ENCODE measurements around the gene PTGDR.
A peak's percentile ranks its signal among the peaks of the same experiment; 100 is the strongest.

Gene PTGDR

DNA sequence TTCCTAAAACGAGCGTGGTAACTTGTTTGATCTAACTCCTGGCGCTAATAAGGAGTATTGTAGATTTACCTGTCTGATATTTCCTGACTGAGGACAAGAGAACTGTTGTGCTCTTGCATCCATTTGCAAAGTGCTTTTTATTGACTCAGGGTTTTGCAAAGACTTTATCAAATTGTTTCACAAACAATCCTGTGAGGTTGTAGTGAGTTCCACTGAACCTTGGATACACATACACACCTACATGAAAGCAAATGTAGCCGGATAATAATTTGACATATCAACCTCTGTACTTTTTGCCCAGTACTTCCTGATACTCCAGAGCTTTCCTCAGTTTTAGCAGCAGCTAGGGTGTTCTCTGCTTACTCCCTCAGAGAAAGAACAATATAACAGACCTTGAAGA, 39.9 kb downstream of the PTGDR start:
- H3K27me3 ChIP-seq (ENCODE audit: control insufficient read depth, insufficient read depth, low read length, poor library complexity, severe bottlenecking) = peaks cover 10% of the 10 kb centered on the region
- no peak overlapping the region for H3K27ac ChIP-seq (ENCODE audit: insufficient read depth, low read depth, low read length, poor library complexity, severe bottlenecking)
- H3K4me3 ChIP-seq (ENCODE audit: insufficient read depth, low read depth, low read length) = no peak overlapping the region
- 90 to 94% methylated on average over 4 of the region's 4 CpGs for WGBS, 2 experiments
- H3K36me3 ChIP-seq (ENCODE audit: control insufficient read depth, insufficient read depth, low read length) = no peaks in the 10 kb centered on the region
- no peaks in the 10 kb centered on the region for H3K9me3 ChIP-seq (ENCODE audit: control insufficient read depth, low read length)
- H3K4me1 ChIP-seq (ENCODE audit: control insufficient read depth, insufficient read depth, low read length) = no peaks in the 10 kb centered on the region

GRCh38 chr14:52307905-52308304, 40.4 kb downstream of the PTGDR start:
- WGBS, 2 experiments = 90 to 95% methylated on average over 2 of the region's 2 CpGs
- Histone ChIP-seq H3K4me3 (ENCODE audit: insufficient read depth, low read depth, low read length) (no peak overlapping the region), H3K27ac (ENCODE audit: insufficient read depth, low read depth, low read length, poor library complexity, severe bottlenecking) (no peak overlapping the region), H3K4me1 (ENCODE audit: control insufficient read depth, insufficient read depth, low read length) (peaks cover 1% of the 10 kb centered on the region), H3K27me3 (ENCODE audit: control insufficient read depth, insufficient read depth, low read length, poor library complexity, severe bottlenecking) (peaks cover 15% of the 10 kb centered on the region), H3K9me3 (ENCODE audit: control insufficient read depth, low read length) (no peaks in the 10 kb centered on the region), H3K36me3 (ENCODE audit: control insufficient read depth, insufficient read depth, low read length) (no peaks in the 10 kb centered on the region)

DNA sequence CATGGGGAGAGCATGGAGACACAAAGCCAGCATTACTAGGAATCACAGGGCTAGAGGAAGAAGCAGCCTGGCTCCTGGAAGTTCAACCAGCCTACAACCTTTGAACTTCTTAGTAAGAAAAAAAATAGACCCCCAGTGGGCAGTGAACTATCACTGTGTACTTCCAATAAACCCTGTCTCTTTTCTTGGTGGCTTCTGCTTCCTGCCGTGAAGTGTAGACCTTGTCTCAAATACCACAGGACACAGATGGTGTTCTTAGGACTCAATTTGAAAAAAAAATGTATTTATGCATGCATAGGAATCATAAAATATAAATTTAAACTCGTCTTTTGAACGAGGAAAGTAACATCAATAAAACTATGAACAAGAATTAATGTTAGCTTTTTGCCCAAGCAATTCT, 43.0 kb downstream of the PTGDR start:
- no peaks in the 10 kb centered on the region for H3K9me3 ChIP-seq (ENCODE audit: control insufficient read depth, low read length)
- peaks cover 41% of the 10 kb centered on the region for H3K27me3 ChIP-seq (ENCODE audit: control insufficient read depth, insufficient read depth, low read length, poor library complexity, severe bottlenecking)
- H3K4me3 ChIP-seq (ENCODE audit: insufficient read depth, low read depth, low read length) = no peak overlapping the region
- no peak overlapping the region for H3K27ac ChIP-seq (ENCODE audit: insufficient read depth, low read depth, low read length, poor library complexity, severe bottlenecking)
- WGBS, 2 experiments = 93 to 100% methylated on average over 1 to 3 of the region's 3 CpGs
- no peaks in the 10 kb centered on the region for H3K36me3 ChIP-seq (ENCODE audit: control insufficient read depth, insufficient read depth, low read length)
- H3K4me1 ChIP-seq (ENCODE audit: control insufficient read depth, insufficient read depth, low read length) = peaks cover 4% of the 10 kb centered on the region

DNA sequence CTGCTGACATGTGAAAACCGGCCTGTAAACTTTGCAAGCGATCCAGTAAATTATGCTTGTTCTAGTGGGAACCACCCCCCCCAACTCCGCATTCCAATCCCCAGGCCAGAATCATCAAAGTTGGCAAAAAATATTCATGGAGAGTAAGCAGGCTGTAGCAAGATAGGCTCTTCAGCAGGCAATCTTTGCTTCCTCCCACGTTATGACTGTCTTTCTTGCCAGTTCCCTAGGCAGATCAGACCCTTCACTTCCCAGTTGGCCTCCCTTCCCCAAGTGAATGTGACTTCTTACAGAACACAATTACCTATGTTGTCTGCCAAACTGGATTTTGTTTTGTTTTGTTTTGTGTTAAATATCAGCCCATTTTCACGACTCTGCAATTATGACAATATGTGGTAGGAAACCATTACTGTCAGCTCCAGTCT, 45.4 kb downstream of the PTGDR start:
- H3K4me3 ChIP-seq (ENCODE audit: insufficient read depth, low read depth, low read length) = no peak overlapping the region
- peaks cover 65% of the 10 kb centered on the region for H3K27me3 ChIP-seq (ENCODE audit: control insufficient read depth, insufficient read depth, low read length, poor library complexity, severe bottlenecking)
- H3K36me3 ChIP-seq (ENCODE audit: control insufficient read depth, insufficient read depth, low read length) = no peaks in the 10 kb centered on the region
- WGBS, 2 experiments = 82 to 89% methylated on average over 5 of the region's 5 CpGs
- peaks cover 4% of the 10 kb centered on the region for H3K4me1 ChIP-seq (ENCODE audit: control insufficient read depth, insufficient read depth, low read length)
- no peaks in the 10 kb centered on the region for H3K9me3 ChIP-seq (ENCODE audit: control insufficient read depth, low read length)
- H3K27ac ChIP-seq (ENCODE audit: insufficient read depth, low read depth, low read length, poor library complexity, severe bottlenecking) = no peak overlapping the region

GRCh38 chr14:52313462-52313861, 46.0 kb downstream of the PTGDR start:
- Histone ChIP-seq H3K4me1 (ENCODE audit: control insufficient read depth, insufficient read depth, low read length) (peaks cover 4% of the 10 kb centered on the region), H3K27me3 (ENCODE audit: control insufficient read depth, insufficient read depth, low read length, poor library complexity, severe bottlenecking) (peaks cover 70% of the 10 kb centered on the region), H3K27ac (ENCODE audit: insufficient read depth, low read depth, low read length, poor library complexity, severe bottlenecking) (no peak overlapping the region), H3K36me3 (ENCODE audit: control insufficient read depth, insufficient read depth, low read length) (no peaks in the 10 kb centered on the region), H3K9me3 (ENCODE audit: control insufficient read depth, low read length) (no peaks in the 10 kb centered on the region), H3K4me3 (ENCODE audit: insufficient read depth, low read depth, low read length) (peak overlapping the region; percentile 38)
- WGBS, 2 experiments = 69 to 72% methylated on average over 10 of the region's 10 CpGs

DNA sequence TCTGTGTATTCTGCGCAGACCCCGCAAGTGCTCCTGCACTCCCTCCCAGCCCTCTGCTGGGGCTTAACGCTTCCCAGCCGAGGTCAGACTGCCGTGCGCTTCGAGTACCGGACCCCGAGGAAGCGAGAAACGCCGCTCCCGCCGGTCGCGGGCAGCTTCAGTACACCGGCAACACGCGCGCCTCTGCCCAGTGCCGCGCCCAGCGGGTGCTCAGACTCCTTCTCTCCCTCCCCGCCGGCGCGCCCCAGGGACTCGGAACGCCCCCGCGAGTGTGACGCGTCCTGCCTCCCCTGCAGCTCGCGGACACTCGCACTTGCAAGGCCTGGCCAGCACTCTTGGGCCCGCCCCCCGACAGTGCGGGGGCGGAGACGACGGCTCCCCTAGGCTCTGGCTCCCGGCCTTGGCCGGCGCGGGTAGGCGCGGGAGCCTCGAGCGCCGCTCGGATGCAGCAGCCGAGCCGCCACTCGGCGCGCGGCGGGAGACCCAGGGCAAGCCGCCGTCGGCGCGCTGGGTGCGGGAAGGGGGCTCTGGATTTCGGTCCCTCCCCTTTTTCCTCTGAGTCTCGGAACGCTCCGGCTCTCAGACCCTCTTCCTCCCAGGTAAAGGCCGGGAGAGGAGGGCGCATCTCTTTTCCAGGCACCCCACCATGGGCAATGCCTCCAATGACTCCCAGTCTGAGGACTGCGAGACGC, 46.6 kb downstream of the PTGDR start, which contains the start of gene PTGER2:
Gene PTGER2, plus strand, starts transcription at position 410 of the 692 bp plus-strand sequence. Its CDS starts 237 bp downstream, at position 647.
- Histone ChIP-seq H3K27me3 (ENCODE audit: control insufficient read depth, insufficient read depth, low read length, poor library complexity, severe bottlenecking) (peaks cover 71% of the 10 kb centered on the region), H3K4me1 (ENCODE audit: control insufficient read depth, insufficient read depth, low read length) (peaks cover 4% of the 10 kb centered on the region), H3K4me3 (ENCODE audit: insufficient read depth, low read depth, low read length) (peak within 1 kb of the TSS; percentile 38), H3K9me3 (ENCODE audit: control insufficient read depth, low read length) (no peaks in the 10 kb centered on the region), H3K27ac (ENCODE audit: insufficient read depth, low read depth, low read length, poor library complexity, severe bottlenecking) (no peak within 1 kb of the TSS), H3K36me3 (ENCODE audit: control insufficient read depth, insufficient read depth, low read length) (no peaks in the 10 kb centered on the region)
- 0% methylated on average over 73 of the region's 73 CpGs for WGBS, 2 experiments

- peaks cover 71% of the 10 kb centered on the region for H3K27me3 ChIP-seq (ENCODE audit: control insufficient read depth, insufficient read depth, low read length, poor library complexity, severe bottlenecking)
Observed at GRCh38 chr14:52314595-52315354, 47.3 kb downstream of the PTGDR start.

DNA sequence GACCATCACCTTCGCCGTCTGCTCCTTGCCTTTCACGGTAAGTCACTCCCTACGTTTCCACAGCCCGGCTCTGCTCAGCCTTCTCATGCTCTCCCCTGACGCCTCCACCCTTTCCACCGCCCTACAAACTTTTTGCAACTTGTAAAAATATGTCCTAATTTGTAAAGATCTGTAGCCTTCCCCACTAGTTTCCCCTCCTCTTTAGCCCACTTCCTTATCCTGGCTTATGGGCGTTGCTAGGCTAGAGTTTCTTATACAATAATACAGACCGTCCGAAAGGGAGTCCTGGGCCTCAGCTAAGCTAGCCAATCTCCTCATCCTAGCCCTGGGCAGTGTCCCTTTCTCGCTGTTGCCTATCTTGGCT, 47.8 kb downstream of the PTGDR start:
- H3K27me3 ChIP-seq (ENCODE audit: control insufficient read depth, insufficient read depth, low read length, poor library complexity, severe bottlenecking) = peaks cover 71% of the 10 kb centered on the region

More at GRCh38 chr14:52314595-52315354, 47.3 kb downstream of the PTGDR start:
- no peak overlapping the region for H3K27ac ChIP-seq (ENCODE audit: insufficient read depth, low read depth, low read length, poor library complexity, severe bottlenecking)
- no peaks in the 10 kb centered on the region for H3K9me3 ChIP-seq (ENCODE audit: control insufficient read depth, low read length)
- H3K36me3 ChIP-seq (ENCODE audit: control insufficient read depth, insufficient read depth, low read length) = no peaks in the 10 kb centered on the region
- WGBS, 2 experiments = 2 to 3% methylated on average over 63 of the region's 63 CpGs
- peaks cover 4% of the 10 kb centered on the region for H3K4me1 ChIP-seq (ENCODE audit: control insufficient read depth, insufficient read depth, low read length)
- peak overlapping the region; percentile 38 for H3K4me3 ChIP-seq (ENCODE audit: insufficient read depth, low read depth, low read length)

GRCh38 chr14:52318062-52318461, 50.6 kb downstream of the PTGDR start:
- Histone ChIP-seq H3K9me3 (ENCODE audit: control insufficient read depth, low read length) (no peaks in the 10 kb centered on the region), H3K4me3 (ENCODE audit: insufficient read depth, low read depth, low read length) (no peak overlapping the region), H3K36me3 (ENCODE audit: control insufficient read depth, insufficient read depth, low read length) (no peaks in the 10 kb centered on the region), H3K4me1 (ENCODE audit: control insufficient read depth, insufficient read depth, low read length) (peaks cover 1% of the 10 kb centered on the region), H3K27me3 (ENCODE audit: control insufficient read depth, insufficient read depth, low read length, poor library complexity, severe bottlenecking) (peaks cover 54% of the 10 kb centered on the region), H3K27ac (ENCODE audit: insufficient read depth, low read depth, low read length, poor library complexity, severe bottlenecking) (no peak overlapping the region)
- 91 to 93% methylated on average over 1 of the region's 2 CpGs for WGBS, 2 experiments

More for the DNA sequence above, 47.8 kb downstream of the PTGDR start:
- Histone ChIP-seq H3K27ac (ENCODE audit: insufficient read depth, low read depth, low read length, poor library complexity, severe bottlenecking) (no peak overlapping the region), H3K36me3 (ENCODE audit: control insufficient read depth, insufficient read depth, low read length) (no peaks in the 10 kb centered on the region), H3K9me3 (ENCODE audit: control insufficient read depth, low read length) (no peaks in the 10 kb centered on the region), H3K4me1 (ENCODE audit: control insufficient read depth, insufficient read depth, low read length) (peaks cover 4% of the 10 kb centered on the region), H3K4me3 (ENCODE audit: insufficient read depth, low read depth, low read length) (no peak overlapping the region)
- 34 to 41% methylated on average over 11 of the region's 11 CpGs for WGBS, 2 experiments

GRCh38 chr14:52318826-52319645, 51.5 kb downstream of the PTGDR start:
- Histone ChIP-seq H3K27me3 (ENCODE audit: control insufficient read depth, insufficient read depth, low read length, poor library complexity, severe bottlenecking) (peaks cover 45% of the 10 kb centered on the region), H3K9me3 (ENCODE audit: control insufficient read depth, low read length) (no peaks in the 10 kb centered on the region), H3K4me3 (ENCODE audit: insufficient read depth, low read depth, low read length) (no peak overlapping the region), H3K27ac (ENCODE audit: insufficient read depth, low read depth, low read length, poor library complexity, severe bottlenecking) (no peak overlapping the region), H3K4me1 (ENCODE audit: control insufficient read depth, insufficient read depth, low read length) (no peaks in the 10 kb centered on the region), H3K36me3 (ENCODE audit: control insufficient read depth, insufficient read depth, low read length) (no peaks in the 10 kb centered on the region)
- 93 to 97% methylated on average over 5 of the region's 5 CpGs for WGBS, 2 experiments
